Right renal pelvis (tissue), 4 donors: Measurements from ENCODE around the gene CD81. TPM values are rescaled to one million over a fixed set of nuclear protein-coding genes. Genes with fewer than 3 reads are reported as not detected.
"Not testable (repeated sequence)": the region's sequence is repeated elsewhere in the genome, so short reads cannot be mapped to it uniquely, and the experiment has no call there.

Source experiments
- DNase-seq, 4 donors: peaks; one replicate each; pipeline ENCODE4 v3.0.0-alpha.2; 2013; ENCODE audit warnings: low read depth in 4 of 4, low spot score in 3 of 4, missing footprints in 1 of 4
- polyA plus RNA-seq, 4 donors: library from polyadenylated mRNA; unstranded; fragments of 120-200 nt; gene quantifications; one replicate each; pipeline ENCODE4 v1.2.1, GENCODE V29; 2013; ENCODE audit not compliant: insufficient read length in 4 of 4

The CD81 gene
- polyA plus RNA-seq, 4 donors, result 647 to 670 (median 656) TPM

GRCh38 chr11:2355000-2355644, 22.0 kb upstream of the CD81 start:
- no peak for DNase-seq

GRCh38 chr11:2357246-2357645, 19.9 kb upstream of the CD81 start:
- no peak for DNase-seq

- not testable (repeated sequence) for DNase-seq
Measured at GRCh38 chr11:2357651-2358050, 19.5 kb upstream of the CD81 start.

- no peak for DNase-seq
Measured at GRCh38 chr11:2358754-2359442, 18.2 kb upstream of the CD81 start.

- no peak for DNase-seq
Measured at GRCh38 chr11:2359557-2359956, 17.6 kb upstream of the CD81 start.

- DNase-seq, result no peak
Measured at GRCh38 chr11:2360081-2360642, 16.9 kb upstream of the CD81 start.

GRCh38 chr11:2361565-2361964, 15.5 kb upstream of the CD81 start:
- no peak for DNase-seq

GRCh38 chr11:2362414-2362813, 14.7 kb upstream of the CD81 start:
- DNase-seq, result no peak

- DNase-seq, result no peak
Measured at GRCh38 chr11:2363130-2363529, 14.0 kb upstream of the CD81 start.

- no peak for DNase-seq
Measured at GRCh38 chr11:2363577-2364370, 13.3 kb upstream of the CD81 start.

GRCh38 chr11:2364386-2364785, 12.7 kb upstream of the CD81 start:
- DNase-seq, result not testable (repeated sequence)

GRCh38 chr11:2365571-2366210, 11.4 kb upstream of the CD81 start:
- DNase-seq, result no peak

- no peak for DNase-seq
Measured at GRCh38 chr11:2366276-2366675, 10.8 kb upstream of the CD81 start.

GRCh38 chr11:2366733-2367132, 10.4 kb upstream of the CD81 start:
- DNase-seq, result no peak

- DNase-seq, result no peak
Measured at GRCh38 chr11:2367266-2368160, 9.6 kb upstream of the CD81 start.

GRCh38 chr11:2368178-2368850, 8.8 kb upstream of the CD81 start:
- DNase-seq, result no peak

- no peak for DNase-seq
Measured at GRCh38 chr11:2368851-2369180, 8.3 kb upstream of the CD81 start.

GRCh38 chr11:2369320-2369719, 7.8 kb upstream of the CD81 start:
- DNase-seq, result no peak

GRCh38 chr11:2369896-2370295, 7.2 kb upstream of the CD81 start:
- DNase-seq, result no peak
